Lung microvascular endothelial cell (primary cell): ENCODE results near the gene GSC2. TPM values are rescaled to one million over a fixed set of nuclear protein-coding genes. Genes with fewer than 3 reads are reported as not detected.
A peak's percentile ranks its signal among the peaks of the same experiment; 100 is the strongest.

Experiments used
- DNase-seq, 2 donors: peaks; one replicate each; pipeline versions ENCODE4 v3.0.0 to v3.0.0-alpha.2; 2010; ENCODE audit warnings: low read depth in 2 of 2
- total RNA-seq: library from RNA; depleted of rRNA; stranded (reverse); fragments of >200 nt; gene quantifications from 2 replicates; pipeline ENCODE4 v1.2.1, GENCODE V29; 2014

GSC2 gene
- total RNA-seq: not detected in 2 replicates

- no peak for DNase-seq
These were observed at the start of gene GSC2 for GRCh38 chr22:19149991-19150390. TSS of gene GSC2 (minus strand) at chr22:19150292. CDS start at chr22:19150283, 9 bp downstream.

GRCh38 chr22:19199479-19199878 is 49.4 kb upstream of the GSC2 start:
- no peak for DNase-seq

GRCh38 chr22:19197997-19198865 is 48.1 kb upstream of the GSC2 start:
- no peak for DNase-seq

- no peak for DNase-seq
These were observed 46.9 kb upstream of the GSC2 start for GRCh38 chr22:19196841-19197612.

GRCh38 chr22:19195796-19196731 is 46.0 kb upstream of the GSC2 start:
- no peak for DNase-seq

- DNase-seq: no peak
These were observed 44.9 kb upstream of the GSC2 start for GRCh38 chr22:19194766-19195536.

GRCh38 chr22:19193879-19194278 is 43.8 kb upstream of the GSC2 start:
- no peak for DNase-seq

- DNase-seq: no peak
These were observed 37.8 kb upstream of the GSC2 start for GRCh38 chr22:19187716-19188563.

GRCh38 chr22:19184276-19184997 is 34.3 kb upstream of the GSC2 start:
- no peak for DNase-seq

GRCh38 chr22:19183216-19183615 is 33.1 kb upstream of the GSC2 start:
- DNase-seq: no peak

- no peak for DNase-seq
These were observed 32.5 kb upstream of the GSC2 start for GRCh38 chr22:19182472-19183157.

- no peak for DNase-seq
These were observed 31.8 kb upstream of the GSC2 start for GRCh38 chr22:19181786-19182471.

GRCh38 chr22:19180740-19181410 is 30.8 kb upstream of the GSC2 start:
- DNase-seq: no peak

- no peak for DNase-seq
These were observed 30.1 kb upstream of the GSC2 start for GRCh38 chr22:19180234-19180633.

GRCh38 chr22:19179497-19180048 is 29.5 kb upstream of the GSC2 start:
- peak; percentile 89 for DNase-seq

- peak; percentile 88 to 95 for DNase-seq
These were observed 28.8 kb upstream of the GSC2 start, which contains the start of gene SLC25A1 for GRCh38 chr22:19178657-19179496. TSS of gene SLC25A1 (minus strand) at chr22:19178736. CDS start at chr22:19178673, 63 bp downstream.
